Activated CD8-positive, alpha-beta memory T cell treated with anti-CD3 and anti-CD28 coated beads for 24 hours (primary cell): ENCODE measurements around the gene RGS17.
"Not testable (repeated sequence)": the region's sequence is repeated elsewhere in the genome, so short reads cannot be mapped to it uniquely, and the experiment has no call there.

Experiments used
- DNase-seq: peaks from one replicate; pipeline ENCODE4 v3.0.0-alpha.2; 2020

RGS17 gene

DNA sequence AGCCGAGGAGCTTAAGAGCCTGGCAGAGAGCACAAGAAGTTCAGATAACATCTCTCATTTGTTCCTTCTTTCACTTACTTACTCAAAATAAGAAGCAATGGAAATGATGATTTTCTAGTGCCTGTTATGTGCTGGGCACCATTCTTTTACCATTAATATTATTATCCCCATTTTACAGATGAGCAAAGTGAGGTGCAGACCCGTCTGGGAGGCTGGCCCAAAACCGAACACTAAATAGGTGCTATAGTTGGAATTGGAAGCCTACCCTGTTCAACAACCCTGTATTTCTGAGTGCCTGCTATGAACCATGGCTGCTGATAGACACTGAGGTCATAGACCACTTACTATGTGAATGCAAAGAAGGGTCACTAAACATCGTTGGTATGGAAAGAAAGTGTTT, 103.6 kb downstream of the RGS17 start:
- DNase-seq: no peak

DNA sequence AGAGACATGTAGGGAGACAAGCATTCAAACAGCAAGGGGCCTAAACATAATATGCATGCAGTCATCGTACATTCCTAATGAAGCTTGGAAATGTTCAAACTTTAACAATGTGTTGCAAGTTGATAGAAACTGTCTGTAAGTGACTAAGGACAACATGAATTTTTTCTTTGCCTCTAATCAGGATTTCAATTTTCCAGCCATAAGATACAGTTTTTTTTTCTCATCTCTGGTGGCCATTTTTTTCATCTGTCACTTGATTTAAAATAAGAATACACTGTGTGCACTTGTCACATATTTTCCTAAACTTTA, 106.4 kb downstream of the RGS17 start:
- no peak for DNase-seq

DNA sequence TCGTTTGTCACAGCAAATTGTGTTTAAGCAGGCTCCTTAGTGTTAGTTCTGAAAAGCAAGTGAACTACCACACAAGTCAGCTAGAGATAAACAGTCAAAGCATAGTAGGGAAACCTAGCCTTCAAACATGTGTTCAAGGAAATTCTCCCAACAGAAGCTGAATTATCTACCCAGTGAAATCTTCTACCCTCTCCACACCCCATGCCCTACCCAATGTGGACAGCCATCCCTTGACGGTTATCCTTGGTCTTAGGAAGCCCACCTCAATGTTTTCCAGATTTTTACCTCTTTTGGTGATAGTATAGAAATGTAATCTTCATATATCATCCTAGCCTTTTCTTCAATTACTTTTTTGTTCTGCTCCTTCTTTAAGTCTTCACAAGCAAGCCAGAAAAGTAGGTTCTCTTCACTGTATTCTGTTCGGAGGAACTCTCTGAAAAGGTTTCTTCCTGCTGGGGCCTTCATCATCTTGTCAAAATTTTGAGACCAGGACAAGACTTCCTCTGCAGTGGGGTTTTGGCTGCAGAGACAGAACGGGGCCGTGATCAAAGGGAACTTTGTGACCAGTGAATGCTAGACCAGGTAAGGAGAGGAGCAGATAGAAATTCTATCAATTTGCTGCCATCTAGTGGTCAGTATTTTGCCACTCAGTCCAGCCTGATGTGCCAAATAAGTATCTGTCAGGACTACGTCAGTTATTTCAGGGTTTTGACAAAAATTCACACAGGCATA, 106.9 kb downstream of the RGS17 start:
- DNase-seq: peak; percentile 67

DNA sequence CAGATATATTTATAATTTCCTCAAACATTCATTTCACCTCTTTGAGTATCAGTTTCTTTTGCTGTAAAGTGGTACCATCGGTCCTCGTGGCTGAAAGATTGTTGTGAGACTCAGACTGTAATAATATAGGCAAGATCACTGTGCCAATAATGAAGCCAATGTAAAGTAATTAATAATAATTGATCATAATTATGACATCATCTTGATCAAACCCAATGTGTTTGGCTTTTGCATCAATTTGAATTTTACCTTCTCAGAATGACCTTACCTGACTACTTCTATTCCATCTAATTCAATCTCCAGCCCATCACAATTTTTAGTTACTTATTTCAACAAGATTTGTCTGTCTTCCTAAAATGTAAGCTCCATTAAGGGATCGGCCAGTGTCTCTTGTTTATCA, 112.7 kb downstream of the RGS17 start:
- DNase-seq: no peak

DNA sequence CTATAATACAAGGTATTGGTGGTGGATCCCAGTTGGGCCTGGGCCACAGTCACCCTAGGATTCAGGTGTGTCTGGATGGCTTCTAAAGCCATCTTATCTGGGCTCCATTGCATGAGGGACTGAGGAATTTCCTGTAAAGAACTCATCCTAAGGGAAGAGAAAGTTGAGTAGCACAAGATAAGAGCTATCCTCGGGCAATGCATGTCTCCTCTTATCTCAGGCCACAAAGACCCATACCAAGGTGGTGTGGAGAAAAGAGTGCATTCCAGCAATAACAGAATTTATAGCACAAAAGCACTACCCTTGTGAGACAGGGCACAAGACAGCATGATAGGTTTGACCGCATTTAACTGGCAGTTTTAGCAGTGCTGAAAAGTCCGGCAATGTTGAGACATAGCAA, 114.2 kb downstream of the RGS17 start:
- no peak for DNase-seq

DNA sequence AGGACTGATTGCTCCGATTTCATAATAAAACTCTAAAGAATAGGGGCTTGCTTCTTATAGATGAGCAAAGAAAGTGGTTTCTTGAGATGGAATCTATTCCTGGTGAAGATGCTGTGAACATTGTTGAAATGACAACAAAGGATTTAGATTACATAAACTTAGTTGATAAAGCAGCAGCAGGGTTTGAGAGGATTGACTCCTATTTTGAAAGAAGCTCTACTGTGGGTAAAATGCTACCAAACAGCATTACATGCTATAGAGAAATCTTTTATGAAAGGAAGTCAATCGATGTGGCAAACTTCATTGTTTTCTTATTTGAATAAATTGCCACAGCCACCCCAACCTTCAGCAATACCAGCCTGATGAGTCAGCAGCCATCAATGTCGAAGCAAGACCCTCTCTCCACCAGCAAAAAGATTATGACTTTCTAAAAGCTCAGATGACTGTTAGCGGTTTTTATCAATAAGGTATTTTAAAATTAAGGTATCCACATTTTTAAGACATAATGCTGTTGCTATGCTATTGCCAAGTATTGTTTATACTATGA, 115.9 kb downstream of the RGS17 start:
- no peak for DNase-seq

DNA sequence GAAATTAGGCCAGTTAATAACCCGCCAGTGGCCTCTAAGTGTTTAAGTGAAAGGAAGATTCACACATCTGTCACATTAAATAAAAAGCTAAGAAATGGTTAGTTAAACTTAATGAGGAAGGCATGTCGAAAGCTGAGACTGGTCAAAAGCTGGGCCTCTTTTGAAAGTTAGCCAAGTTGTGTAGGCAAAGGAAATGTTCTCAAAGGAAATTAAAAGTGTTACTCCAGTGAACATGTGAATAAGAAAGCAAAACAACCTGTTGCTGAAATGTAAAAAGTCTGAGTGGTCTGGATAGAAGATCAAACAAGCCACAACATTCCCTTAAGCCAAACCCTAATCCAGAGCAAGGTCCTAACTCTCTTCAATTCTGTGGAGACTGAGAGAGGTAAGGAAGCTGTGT, 117.6 kb downstream of the RGS17 start:
- DNase-seq: no peak

DNA sequence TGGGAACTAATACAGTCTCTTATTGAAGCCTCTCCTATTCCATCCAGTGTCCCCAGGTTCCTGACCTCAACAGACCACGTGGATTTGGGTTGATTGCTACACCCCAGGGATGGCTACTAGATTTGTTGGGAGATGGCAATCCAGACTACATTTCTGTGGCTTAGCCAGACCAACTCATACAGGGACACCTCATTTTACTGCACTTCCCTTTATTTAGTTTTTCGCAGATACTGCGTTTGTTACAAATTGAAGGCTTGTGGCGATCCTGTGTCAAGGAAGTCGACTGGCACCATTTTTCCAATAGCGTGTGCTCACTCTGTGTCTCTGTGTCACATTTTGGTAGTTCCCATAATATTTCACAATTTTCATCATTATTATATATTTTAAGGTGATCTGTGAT, 118.2 kb downstream of the RGS17 start:
- DNase-seq: no peak

DNA sequence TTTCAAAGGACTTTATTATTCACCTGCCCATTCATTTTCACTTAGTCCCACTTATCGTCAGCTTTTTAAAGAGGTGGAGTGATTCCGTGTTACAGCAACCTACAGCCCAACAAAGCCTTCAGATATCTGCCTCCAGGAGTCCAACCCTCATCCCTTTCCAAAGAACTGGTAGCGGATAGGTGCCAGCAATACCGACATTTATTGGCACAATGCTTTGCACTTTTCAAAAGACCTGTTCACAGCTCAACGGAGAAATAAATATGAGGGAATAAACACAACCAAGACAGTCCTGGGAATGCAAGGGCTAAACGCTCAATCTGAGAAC, 127.8 kb downstream of the RGS17 start:
- DNase-seq: no peak

DNA sequence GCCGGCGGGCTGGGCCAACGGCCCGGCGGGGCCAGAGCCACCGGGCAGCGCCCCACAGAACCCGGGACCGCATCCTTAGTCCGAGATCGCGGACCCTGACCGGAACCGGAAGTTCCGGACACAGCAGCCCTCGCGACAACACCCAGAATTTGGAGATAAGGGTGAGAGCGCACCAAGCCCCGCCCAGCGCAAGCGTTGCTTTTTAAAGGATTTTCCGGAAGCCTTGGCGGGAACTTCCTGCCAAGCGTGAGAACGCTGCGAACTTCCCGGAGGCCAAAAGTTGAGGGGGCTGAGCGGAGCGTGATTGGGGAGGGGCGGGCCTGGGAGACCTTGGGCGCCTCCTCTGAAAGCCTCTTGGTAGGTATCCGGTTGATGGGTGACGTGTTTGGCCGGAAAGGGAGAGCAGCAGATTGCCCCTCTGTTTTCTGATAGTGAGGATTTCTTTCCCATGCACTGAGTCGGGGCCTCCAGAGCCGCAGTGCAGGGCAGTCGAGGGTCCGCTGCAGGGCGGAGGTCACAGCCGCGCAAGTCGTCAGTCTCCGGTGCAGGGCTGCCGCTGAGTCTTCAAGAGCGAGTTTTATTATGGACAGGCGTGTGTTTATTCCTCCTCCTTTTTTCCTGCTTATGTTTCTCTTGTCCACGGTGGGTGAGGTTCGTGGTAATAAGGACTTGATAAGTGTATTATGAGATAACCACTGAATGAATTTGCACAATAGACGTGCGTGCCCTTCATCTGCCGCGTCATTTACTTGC, 128.3 kb downstream of the RGS17 start, which contains the start of gene MTRF1L:
Gene MTRF1L (minus strand): TSS at position 97 of the 753 bp plus-strand sequence. CDS start 24 bp downstream, at position 73.
- DNase-seq: peak; percentile 92

DNA sequence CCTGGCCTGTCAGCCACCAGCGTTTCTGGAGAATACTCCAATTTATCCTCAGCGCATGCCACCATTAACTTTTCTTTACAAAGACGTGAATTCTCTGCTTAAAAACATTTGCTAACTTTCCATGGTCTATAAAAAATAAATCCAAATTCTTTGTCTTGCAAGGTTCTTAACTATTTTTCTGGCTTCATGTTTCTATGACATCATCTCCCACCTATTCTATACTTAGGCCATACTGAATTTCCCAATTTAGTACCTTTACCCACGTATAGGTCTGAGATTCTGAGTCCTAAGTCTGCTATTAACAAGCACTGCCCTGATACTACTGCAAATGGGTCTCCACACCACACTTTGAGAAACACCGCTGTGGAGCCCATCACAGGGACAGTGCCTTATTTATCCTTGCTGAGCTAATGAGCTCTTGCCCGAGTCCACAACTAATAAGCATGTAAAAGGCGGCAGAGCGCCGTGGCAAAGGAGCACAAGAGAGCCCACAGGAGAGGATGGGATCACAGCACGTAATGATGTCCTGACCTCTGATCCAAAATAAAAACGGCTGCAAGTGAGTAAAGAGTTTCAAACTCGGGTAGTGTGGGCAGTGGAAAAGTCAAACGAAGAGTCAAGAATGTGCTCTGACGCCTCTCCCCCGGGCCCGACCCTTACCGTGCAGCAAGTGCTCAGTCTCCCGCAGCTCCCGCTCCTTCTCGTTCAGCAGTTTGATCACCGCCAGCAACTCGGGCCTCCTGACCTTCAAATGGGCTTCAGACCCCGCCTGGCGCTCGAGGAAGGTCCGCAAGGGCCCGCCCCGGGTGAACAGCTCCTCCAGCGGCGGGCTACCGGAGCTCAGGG, 129.1 kb downstream of the RGS17 start:
- peak; percentile 59 for DNase-seq

DNA sequence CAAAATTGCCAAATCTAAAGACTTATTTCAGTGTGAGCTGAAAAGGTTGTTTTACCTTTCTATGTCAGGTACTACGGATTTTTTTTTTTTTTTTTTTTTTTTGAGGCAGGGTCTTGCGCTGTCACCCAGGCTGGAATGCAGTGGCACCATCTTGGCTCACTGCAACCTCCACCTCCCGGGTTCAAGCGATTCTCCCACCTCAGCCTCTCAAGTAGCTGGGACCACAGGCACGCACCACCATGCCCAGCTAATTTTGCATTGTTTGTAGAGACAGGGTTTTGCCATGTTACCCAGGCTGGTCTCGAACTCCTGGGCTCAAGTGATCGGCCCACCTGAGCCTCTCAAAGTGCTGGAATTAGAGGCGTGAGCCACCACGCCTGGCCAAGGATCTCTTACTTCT, 130.3 kb downstream of the RGS17 start:
- not testable (repeated sequence) for DNase-seq

DNA sequence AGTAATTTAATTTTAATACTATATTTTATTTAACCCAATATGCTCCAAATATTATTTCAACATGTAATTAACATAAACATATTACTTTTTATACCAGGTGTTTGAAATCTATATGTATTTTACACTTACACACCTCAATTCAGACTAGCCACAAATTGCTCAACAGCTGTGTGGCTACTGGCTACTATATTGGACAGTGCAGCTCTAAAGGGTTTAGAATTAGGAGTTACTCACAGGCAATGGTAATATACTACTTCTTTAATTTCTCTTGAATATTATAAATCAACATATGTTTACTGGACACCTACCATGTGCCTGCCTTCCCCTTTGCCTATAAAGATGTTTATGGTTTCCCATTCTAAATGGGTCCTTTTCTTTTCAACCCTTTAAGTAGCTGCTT, 130.8 kb downstream of the RGS17 start:
- DNase-seq: no peak

DNA sequence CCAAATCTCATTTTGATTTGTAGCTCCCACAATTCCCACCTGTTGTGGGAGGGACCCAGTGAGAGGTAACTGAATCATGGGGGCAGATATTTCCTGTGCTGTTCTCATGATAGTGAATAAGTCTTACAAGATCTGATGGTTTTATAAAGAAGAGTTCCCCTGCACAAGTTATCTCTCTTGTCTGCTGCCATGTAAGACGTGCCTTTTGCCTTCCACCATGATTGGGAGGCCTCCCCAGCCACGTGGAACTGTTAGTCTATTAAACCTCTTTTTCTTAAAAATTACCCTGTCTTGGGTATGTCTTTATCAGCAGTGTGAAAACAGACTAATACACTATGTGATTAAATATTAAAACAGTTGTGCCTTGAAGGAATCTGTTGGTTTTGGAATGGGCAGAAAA, 131.5 kb downstream of the RGS17 start:
- DNase-seq: not testable (repeated sequence)

DNA sequence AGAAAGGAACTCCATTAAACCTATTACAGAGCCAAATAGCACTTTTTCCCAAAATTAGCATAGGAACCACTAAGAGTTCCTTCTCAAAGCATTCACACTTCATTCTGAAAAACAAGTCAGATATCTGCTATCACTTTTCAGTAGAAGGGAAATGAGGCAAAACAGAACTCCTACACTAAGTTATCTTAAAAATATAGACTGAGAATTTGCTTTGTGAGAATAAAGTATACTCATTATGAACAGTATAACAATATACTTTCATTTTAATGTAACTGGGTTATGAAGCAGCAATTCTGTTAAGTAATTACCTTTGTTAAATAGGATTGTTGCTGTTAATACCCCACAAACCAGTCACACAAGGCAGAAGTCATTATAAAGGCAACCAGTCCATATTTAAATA, 137.2 kb downstream of the RGS17 start:
- DNase-seq: no peak

DNA sequence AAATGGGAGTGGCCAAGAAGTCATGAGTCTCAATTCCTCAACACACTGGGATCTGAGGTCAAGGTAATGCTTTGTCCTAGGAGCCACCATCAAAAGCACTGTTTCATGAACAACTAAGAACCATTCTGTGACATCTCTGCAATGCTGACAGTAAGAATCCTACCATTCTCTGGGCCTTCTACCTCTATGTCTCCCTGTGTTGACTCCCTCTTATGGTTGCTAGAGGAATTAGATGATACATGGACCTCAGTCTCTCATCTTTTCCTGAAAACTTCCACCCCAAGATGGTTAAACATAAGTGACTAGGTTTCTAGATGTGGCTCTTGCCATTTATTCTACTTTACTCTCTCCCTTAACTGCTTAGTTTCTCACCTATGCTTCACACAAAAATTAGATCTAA, 137.7 kb downstream of the RGS17 start:
- no peak for DNase-seq

DNA sequence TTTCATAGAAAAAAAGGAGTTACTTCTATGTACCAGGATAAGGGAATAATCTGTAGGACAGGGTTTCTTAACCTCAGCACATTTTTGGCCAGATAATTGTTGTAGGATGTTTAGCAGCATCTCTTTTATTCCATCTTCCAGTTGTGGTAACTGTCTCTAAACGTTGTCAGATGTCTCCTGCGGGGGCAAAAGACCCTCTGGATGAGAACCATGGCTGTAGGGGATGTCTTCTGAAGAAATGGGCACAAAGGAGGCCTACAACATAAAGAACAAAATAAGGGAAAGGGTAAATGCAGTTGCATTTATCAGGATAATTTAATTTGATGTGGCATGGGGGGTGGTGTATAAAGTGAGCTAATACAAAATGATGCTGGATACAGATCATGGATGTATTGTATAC, 144.1 kb downstream of the RGS17 start:
- DNase-seq: no peak

DNA sequence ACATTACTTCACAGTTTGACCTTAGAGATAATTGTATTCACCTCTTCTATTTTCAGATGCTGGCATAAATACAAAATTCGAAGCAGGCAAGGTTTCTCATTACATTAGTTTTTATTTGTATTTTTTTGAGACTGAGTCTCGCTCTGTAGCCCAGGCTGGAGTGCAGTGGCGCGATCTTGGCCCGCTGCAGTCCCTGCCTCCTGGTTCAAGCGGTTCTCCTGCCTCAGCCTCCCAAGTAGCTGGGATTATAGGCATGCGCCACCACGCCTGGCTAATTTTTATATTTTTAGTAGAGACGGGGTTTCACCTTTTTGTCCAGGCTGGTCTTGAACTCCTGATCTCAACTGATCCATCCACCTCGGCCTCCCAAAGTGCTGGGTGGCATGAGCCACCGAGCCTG, 145.8 kb downstream of the RGS17 start:
- not testable (repeated sequence) for DNase-seq

DNA sequence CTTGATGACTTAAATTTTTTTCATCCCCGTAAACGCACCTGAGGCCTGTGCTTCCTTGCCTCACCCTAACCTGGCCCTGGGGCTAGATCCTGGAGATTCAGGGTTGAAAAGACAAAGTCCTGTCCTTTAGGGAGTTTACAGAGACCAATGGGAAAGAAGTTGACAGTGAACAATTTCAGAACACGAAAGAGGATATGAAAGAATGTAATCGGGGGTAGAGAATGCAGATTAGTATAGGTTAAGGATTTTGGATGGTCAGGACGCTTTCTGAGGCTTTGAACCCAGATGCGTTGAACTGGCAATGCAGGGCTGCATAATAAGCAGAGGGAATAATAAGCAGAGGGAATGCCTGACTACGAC, 146.6 kb downstream of the RGS17 start:
- DNase-seq: no peak

DNA sequence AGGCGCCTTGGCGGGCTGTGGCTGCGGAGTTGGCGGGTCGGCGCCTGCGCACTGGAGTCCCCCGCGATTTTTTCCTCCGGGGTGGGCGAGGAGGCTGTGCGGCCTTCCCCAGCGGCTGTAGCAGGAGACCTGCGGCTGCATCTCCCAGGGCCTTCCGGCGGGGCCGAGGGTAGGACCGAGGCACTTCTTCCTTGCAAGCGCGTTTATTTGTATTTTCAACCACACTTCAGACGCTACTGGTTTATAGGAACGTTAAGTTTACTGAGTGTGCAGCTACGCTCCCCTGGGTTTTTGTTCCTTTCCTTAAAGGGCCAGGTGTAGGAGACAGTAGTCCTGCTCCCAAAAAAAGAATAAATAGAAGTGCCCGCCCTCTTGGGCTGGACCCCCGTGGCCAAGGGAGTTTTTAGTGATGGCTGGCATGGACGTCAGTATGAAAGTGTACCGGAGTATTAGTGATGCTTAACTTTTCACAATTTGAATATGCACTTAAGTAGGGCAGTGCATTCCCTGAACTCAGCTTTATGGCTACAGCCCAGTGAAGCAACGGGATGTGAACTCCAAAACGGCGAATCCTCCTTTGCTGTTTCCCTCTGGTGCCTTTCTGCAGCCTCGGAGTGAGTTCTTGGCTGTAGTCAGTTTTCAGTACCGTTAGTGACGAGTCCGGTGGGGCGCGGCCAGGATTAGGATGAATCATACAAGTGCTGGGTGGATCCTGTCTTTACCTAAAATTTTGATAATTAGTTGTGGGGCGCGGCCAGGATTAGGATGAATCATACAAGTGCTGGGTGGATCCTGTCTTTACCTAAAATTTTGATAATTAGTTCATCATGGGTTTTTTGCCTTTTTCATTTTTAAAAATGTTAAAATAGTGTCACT, 147.2 kb downstream of the RGS17 start:
- peak; percentile 86 for DNase-seq

DNA sequence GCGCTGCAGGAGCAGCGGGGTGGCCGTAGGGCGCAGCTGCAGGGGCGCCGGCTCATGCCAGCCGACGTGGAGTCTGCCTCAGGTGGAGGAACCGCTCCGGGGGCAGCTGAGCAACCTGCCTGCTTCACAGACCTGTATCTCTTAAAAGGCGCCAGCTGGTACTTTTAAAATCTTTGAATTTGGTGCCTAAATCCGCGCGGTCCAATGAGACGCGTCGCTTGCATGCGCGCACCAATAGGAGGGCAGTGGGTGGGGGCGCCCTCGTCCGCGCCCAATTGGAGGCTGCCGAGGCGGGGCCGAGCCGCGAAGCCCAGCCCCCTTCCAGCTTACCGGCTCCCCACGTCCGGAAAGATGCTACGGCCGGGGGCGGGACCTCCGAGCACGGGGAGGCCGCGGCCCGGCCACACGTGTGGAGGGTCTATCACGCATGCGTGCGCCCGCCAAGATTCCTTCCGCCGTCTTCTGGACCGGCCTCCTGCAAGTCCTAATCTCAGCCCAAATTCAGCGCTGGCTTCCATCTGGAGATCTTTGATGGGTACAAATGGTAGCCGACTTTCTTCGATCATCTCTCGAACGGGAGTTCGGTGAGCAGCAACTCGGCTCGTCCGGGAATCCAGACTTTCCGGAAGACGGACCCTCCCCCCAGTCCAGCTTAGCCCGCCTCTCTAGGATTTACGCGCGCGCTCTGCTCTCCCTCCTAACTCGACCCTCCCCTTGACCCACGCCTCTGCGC, 148.0 kb downstream of the RGS17 start, which contains the start of gene FBXO5:
Gene FBXO5 (minus strand): TSS at position 138 of the 733 bp plus-strand sequence. CDS start 82 bp downstream, at position 56.
- DNase-seq: peak; percentile 98
